ENCODE measurements around the gene UNC13D. TPM values are rescaled to one million over a fixed set of nuclear protein-coding genes. Genes with fewer than 3 reads are reported as not detected.

UNC13D gene
- total RNA-seq, 1 experiment from 2014 or later, result 20.2 TPM

- TF ChIP-seq CTCF (IDR thresholded peaks at IDR 0.05 in 2 of 3, conservative IDR thresholded peaks at IDR 0.05 in 1 of 3; ENCODE audit: borderline replicate concordance in 1 of 3, insufficient read depth in 1 of 3, low read depth in 2 of 3, low read length in 2 of 3) (peak in 2 of 3 experiments; percentile 34 to 36; a peak in 4 of 6 replicates), SRF (IDR thresholded peaks at IDR 0.05; ENCODE audit: low read depth) (no peak), YY1 (IDR thresholded peaks at IDR 0.05; ENCODE audit: extremely low read depth, insufficient replicate concordance, low read depth, low read length) (peak; percentile 62), TCF7L2 (IDR thresholded peaks at IDR 0.05; ENCODE audit: borderline replicate concordance, extremely low read depth, insufficient read depth, insufficient read length) (peak; percentile 69), ZNF274 (IDR thresholded peaks at IDR 0.05; ENCODE audit: low read depth, low read length) (no peak), ZFX (IDR thresholded peaks at IDR 0.05) (peak; percentile 68), FOSL1 (IDR thresholded peaks at IDR 0.05; ENCODE audit: low read depth) (no peak), POLR2A (IDR thresholded peaks at IDR 0.05; ENCODE audit: borderline replicate concordance, extremely low read depth, insufficient read depth, insufficient read length) (peak; percentile 53), SP1 (IDR thresholded peaks at IDR 0.05; ENCODE audit: low read depth) (no peak), ATF3 (IDR thresholded peaks at IDR 0.05) (no peak), POLR2AphosphoS5 (IDR thresholded peaks at IDR 0.05; ENCODE audit: low read depth, low read length) (peak; percentile 68), ELF1 (IDR thresholded peaks at IDR 0.05; ENCODE audit: borderline replicate concordance, low read depth) (no peak), MAX (IDR thresholded peaks at IDR 0.05) (no peak)
- ChIA-PET POLR2A (interaction anchor here (0.7 to 3.2 kb wide), 21 partner anchors 9 to 193 kb away, joined by 3 to 27 read pairs (median 4); partner anchors contain the start of genes MRPL38, TRIM65, UNK and WBP2), RAD21 (ENCODE audit: low non-redundant PET in 1 of 2, low total read pairs in 2 of 2, uncharacterized antibody in 2 of 2, unreplicated experiment in 2 of 2) (interaction anchor here (1.0 to 1.5 kb wide), 3 partner anchors 15 to 21 kb away, joined by 5 to 6 read pairs (median 5); partner anchors contain the start of gene WBP2 (in 2 of the 2)), CTCF (interaction anchor here (0.8 to 6.3 kb wide), 21 partner anchors 11 to 276 kb away, joined by 3 to 57 read pairs (median 4); partner anchors contain the start of genes FBF1, GALK1, MRPL38 and UNK)
- peaks cover 27% of the 10 kb centered on the region for H3K79me2 ChIP-seq (ENCODE audit: insufficient read depth, low read length)
- no peak overlapping the region for H2AFZ ChIP-seq (ENCODE audit: low read depth, low read length, poor library complexity, severe bottlenecking)
- BruUV-seq (replicated peaks), result no TSS peak
- intact Hi-C loops (cut with micrococcal nuclease), result loop anchor here (5.0 kb wide), 1 partner anchor 99 kb away; a partner anchor contains a TSS
- H3K36me3 ChIP-seq (ENCODE audit: control insufficient read depth in 1 of 2, insufficient read depth in 2 of 2, low read length in 2 of 2), result peaks cover 0 to 4% of the 10 kb centered on the region in 2 experiments; a peak in 1 of 4 replicates
- H3K4me2 ChIP-seq (ENCODE audit: low read length), result peak overlapping the region; percentile 96
- DNase-seq (ENCODE audit: low read depth, low spot score), result peak; percentile 84
- H3K27me3 ChIP-seq (ENCODE audit: insufficient read depth, low read length), result no peaks in the 10 kb centered on the region
- peaks cover 58 to 75% of the 10 kb centered on the region in 2 experiments for H3K4me1 ChIP-seq (ENCODE audit: control insufficient read depth in 1 of 2, insufficient read depth in 2 of 2, low read length in 2 of 2)
- peak; percentile 55 for ATAC-seq
- peak overlapping the region; percentile 69 to 81 for H3K4me3 ChIP-seq (replicated peaks in 1 of 2; ENCODE audit: low read depth in 1 of 2, low read length in 2 of 2)
- H3K9me2 ChIP-seq (ENCODE audit: insufficient read depth), result no peaks in the 10 kb centered on the region
- peak overlapping the region; percentile 99 for H3K27ac ChIP-seq (ENCODE audit: low read depth, low read length)
- H4K20me1 ChIP-seq (ENCODE audit: insufficient read depth), result no peaks in the 10 kb centered on the region
- H3K9ac ChIP-seq (ENCODE audit: low read length), result peak overlapping the region; percentile 96
- H3K9me3 ChIP-seq (ENCODE audit: control insufficient read depth in 1 of 2, insufficient read depth in 1 of 2, low read depth in 1 of 2, low read length in 2 of 2), result no peaks in the 10 kb centered on the region
These were observed 32.2 kb upstream of the UNC13D start for GRCh38 chr17:75876190-75876937.
